CD14-positive monocyte (primary cell): ENCODE results near the gene VWA7. TPM values are rescaled to one million over a fixed set of nuclear protein-coding genes. Genes with fewer than 3 reads are reported as not detected.
A peak's percentile ranks its signal among the peaks of the same experiment; 100 is the strongest.

Experiments used
- DNase-seq, 3 donors: peaks; one replicate each; pipeline ENCODE4 v3.0.0-alpha.2; 2011 to 2022
- H2AFZ ChIP-seq: 2 replicates; pipeline ENCODE4 v1.6.0; 2012; ENCODE audit warnings: mild to moderate bottlenecking, low read depth, low read length, inconsistent platforms; ENCODE audit not compliant: insufficient read depth, poor library complexity, severe bottlenecking
- H3K27ac ChIP-seq, 2 donors: 1 replicate in 1 of 2; 2 replicates in 1 of 2; pipeline ENCODE4 v1.5.1; 2012 to 2013; ENCODE audit warnings: low read length in 2 of 2, control low read depth in 1 of 2, inconsistent platforms in 1 of 2, low read depth in 1 of 2, mild to moderate bottlenecking in 1 of 2
- H3K27me3 ChIP-seq, 2 donors: one replicate each; pipeline versions ENCODE4 v1.6.0 to v1.6.1; 2011 to 2013; ENCODE audit warnings: low read length in 2 of 2; ENCODE audit not compliant: control insufficient read depth in 2 of 2, insufficient read depth in 2 of 2
- H3K36me3 ChIP-seq, 2 donors: replicated peaks in 1 of 2; 1 replicate in 1 of 2; 2 replicates in 1 of 2; pipeline versions ENCODE4 v1.5.1 to v1.6.1; 2012 to 2013; ENCODE audit warnings: low read length in 2 of 2, control low read depth in 1 of 2, inconsistent platforms in 1 of 2, mild to moderate bottlenecking in 1 of 2; ENCODE audit not compliant: insufficient read depth in 2 of 2, control insufficient read depth in 1 of 2
- H3K4me1 ChIP-seq, 2 donors: 1 replicate in 1 of 2; 2 replicates in 1 of 2; pipeline versions ENCODE4 v1.5.1 to v1.6.1; 2012 to 2013; ENCODE audit warnings: low read length in 2 of 2, control low read depth in 1 of 2, inconsistent platforms in 1 of 2, mild to moderate bottlenecking in 1 of 2, moderate library complexity in 1 of 2; ENCODE audit not compliant: insufficient read depth in 2 of 2, control insufficient read depth in 1 of 2
- H3K4me2 ChIP-seq: replicated peaks from 2 replicates; pipeline ENCODE3; 2012; ENCODE audit warnings: low read length, moderate library complexity, mild to moderate bottlenecking; ENCODE audit not compliant: poor library complexity, severe bottlenecking; ENCODE audit errors: extremely low read depth
- H3K4me3 ChIP-seq, 3 experiments: fragments of 200-600 bp in 1 of 3; sonication (generic) in 1 of 3; replicated peaks in 1 of 3; 1 replicate in 2 of 3; 2 replicates in 1 of 3; pipeline ENCODE4 v1.5.1; 2011 to 2013; ENCODE audit warnings: low read length in 3 of 3, mild to moderate bottlenecking in 3 of 3, control low read depth in 2 of 3, low read depth in 2 of 3, inconsistent platforms in 1 of 3, moderate library complexity in 1 of 3
- H3K79me2 ChIP-seq: 2 replicates; pipeline ENCODE4 v1.6.0; 2012; ENCODE audit warnings: mild to moderate bottlenecking, control low read depth, inconsistent platforms, low read length, moderate library complexity; ENCODE audit not compliant: insufficient read depth
- H3K9ac ChIP-seq: 2 replicates; pipeline ENCODE4 v1.6.0; 2017; ENCODE audit warnings: low read length, mild to moderate bottlenecking; ENCODE audit not compliant: insufficient read depth, poor library complexity, severe bottlenecking
- H3K9me3 ChIP-seq, 2 donors: replicated peaks in 1 of 2; 1 replicate in 1 of 2; 2 replicates in 1 of 2; pipeline versions ENCODE4 v1.5.1 to v1.6.1; 2012 to 2013; ENCODE audit warnings: low read length in 2 of 2, control low read depth in 1 of 2; ENCODE audit not compliant: control insufficient read depth in 1 of 2, insufficient read depth in 1 of 2
- H4K20me1 ChIP-seq: 2 replicates; pipeline ENCODE4 v1.6.0; 2012; ENCODE audit warnings: mild to moderate bottlenecking, low read length, control low read depth, moderate library complexity; ENCODE audit not compliant: insufficient read depth
- H3K27ac Mint-ChIP-seq, 7 donors: one replicate each; pipeline ENCODE4 v1.8.0; 2020; ENCODE audit warnings: mild to moderate bottlenecking in 7 of 7, mixed read lengths in 7 of 7, moderate library complexity in 6 of 7, inconsistent platforms in 2 of 7
- H3K27me3 Mint-ChIP-seq, 3 donors: one replicate each; pipeline ENCODE4 v1.8.0; 2021 to 2022; ENCODE audit warnings: low read depth in 3 of 3, mild to moderate bottlenecking in 3 of 3, mixed read lengths in 3 of 3, moderate library complexity in 3 of 3, inconsistent platforms in 1 of 3
- H3K36me3 Mint-ChIP-seq, 2 donors: one replicate each; pipeline ENCODE4 v1.8.0; 2020; ENCODE audit warnings: mixed read lengths in 2 of 2, inconsistent platforms in 1 of 2, mild to moderate bottlenecking in 1 of 2
- H3K4me1 Mint-ChIP-seq: one replicate; pipeline ENCODE4 v1.8.0; 2020; ENCODE audit warnings: mild to moderate bottlenecking, mixed read lengths
- H3K4me3 Mint-ChIP-seq, 2 donors: one replicate each; pipeline ENCODE4 v1.8.0; 2020; ENCODE audit warnings: mild to moderate bottlenecking in 2 of 2, mixed read lengths in 2 of 2, moderate library complexity in 1 of 2
- H3K9me3 Mint-ChIP-seq, 7 donors: one replicate each; pipeline ENCODE4 v1.8.0; 2020 to 2022; ENCODE audit warnings: mixed read lengths in 7 of 7, mild to moderate bottlenecking in 6 of 7, moderate library complexity in 6 of 7, inconsistent platforms in 2 of 7
- WGBS: methylation state at CpG from one replicate; pipeline ENCODE4 v1.1.5; 2013; ENCODE audit warnings: missing lambda C conversion rate; ENCODE audit not compliant: insufficient coverage; 5-methylcytosine and 5-hydroxymethylcytosine counted together
- intact Hi-C, 2 donors: fragments of 100-400 bp; cut with micrococcal nuclease; formaldehyde crosslinking; loops; one replicate each; pipeline versions ENCODE4 v1.15.0 to v1.15.1; 2023
- polyA plus RNA-seq, 3 donors: library from polyadenylated mRNA; depleted of rRNA in 1 of 3; unstranded in 2 of 3; stranded (reverse) in 1 of 3; fragments of 300-500 nt in 2 of 3; fragments of >200 nt in 1 of 3; fragmentation: Illumina TruSeq in 2 of 3; gene quantifications; 1 replicate in 2 of 3; 2 replicates in 1 of 3; pipeline ENCODE4 v1.2.3, GENCODE V29; 2012 to 2021
- TF ChIP-seq, protein P1 (sequence below): fragments of 200-600 bp; IDR thresholded peaks from one replicate; pipeline ENCODE4 v1.8.0; 2022; ENCODE audit warnings: antibody characterized with exemption, mild to moderate bottlenecking

The VWA7 gene
- polyA plus RNA-seq, 3 donors, result 0.57 TPM; not detected in 2

GRCh38 chr6:31796993-31797385 lies 19.9 kb upstream of the VWA7 start:
- Histone ChIP-seq H3K9ac (no peak overlapping the region), H3K9me3 (no peaks in the 10 kb centered on the region), H3K36me3 (peaks cover 3 to 22% of the 10 kb centered on the region in 2 donors), H3K4me2 (no peak overlapping the region), H3K79me2 (peaks cover 31% of the 10 kb centered on the region), H2AFZ (no peak overlapping the region), H3K4me3 (no peak overlapping the region), H3K4me1 (peaks cover 19 to 27% of the 10 kb centered on the region in 2 donors), H3K27me3 (no peaks in the 10 kb centered on the region), H4K20me1 (no peaks in the 10 kb centered on the region), H3K27ac (peak overlapping the region in 1 of 2 donors; percentile 31)
- Mint-ChIP-seq H3K4me1 (peaks cover 21% of the 10 kb centered on the region), H3K4me3 (no peak overlapping the region), H3K36me3 (peaks cover 14 to 24% of the 10 kb centered on the region in 2 donors), H3K27me3 (peaks cover 0 to 2% (median 0%) of the 10 kb centered on the region in 3 donors), H3K9me3 (no peaks in the 10 kb centered on the region), H3K27ac (peak overlapping the region in 6 of 7 donors; percentile 13 to 87 (median 59))
- intact Hi-C loops, result loop anchor here in 1 of 2 donors (10.0 kb wide), 1 partner anchor 62 kb away; the partner anchor contains the start of gene CLIC1
- TF ChIP-seq, protein P1, sequence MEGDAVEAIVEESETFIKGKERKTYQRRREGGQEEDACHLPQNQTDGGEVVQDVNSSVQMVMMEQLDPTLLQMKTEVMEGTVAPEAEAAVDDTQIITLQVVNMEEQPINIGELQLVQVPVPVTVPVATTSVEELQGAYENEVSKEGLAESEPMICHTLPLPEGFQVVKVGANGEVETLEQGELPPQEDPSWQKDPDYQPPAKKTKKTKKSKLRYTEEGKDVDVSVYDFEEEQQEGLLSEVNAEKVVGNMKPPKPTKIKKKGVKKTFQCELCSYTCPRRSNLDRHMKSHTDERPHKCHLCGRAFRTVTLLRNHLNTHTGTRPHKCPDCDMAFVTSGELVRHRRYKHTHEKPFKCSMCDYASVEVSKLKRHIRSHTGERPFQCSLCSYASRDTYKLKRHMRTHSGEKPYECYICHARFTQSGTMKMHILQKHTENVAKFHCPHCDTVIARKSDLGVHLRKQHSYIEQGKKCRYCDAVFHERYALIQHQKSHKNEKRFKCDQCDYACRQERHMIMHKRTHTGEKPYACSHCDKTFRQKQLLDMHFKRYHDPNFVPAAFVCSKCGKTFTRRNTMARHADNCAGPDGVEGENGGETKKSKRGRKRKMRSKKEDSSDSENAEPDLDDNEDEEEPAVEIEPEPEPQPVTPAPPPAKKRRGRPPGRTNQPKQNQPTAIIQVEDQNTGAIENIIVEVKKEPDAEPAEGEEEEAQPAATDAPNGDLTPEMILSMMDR, result no peak
- no CpG with 5 or more reads among the region's 2 CpGs for WGBS
- no peak for DNase-seq

DNA sequence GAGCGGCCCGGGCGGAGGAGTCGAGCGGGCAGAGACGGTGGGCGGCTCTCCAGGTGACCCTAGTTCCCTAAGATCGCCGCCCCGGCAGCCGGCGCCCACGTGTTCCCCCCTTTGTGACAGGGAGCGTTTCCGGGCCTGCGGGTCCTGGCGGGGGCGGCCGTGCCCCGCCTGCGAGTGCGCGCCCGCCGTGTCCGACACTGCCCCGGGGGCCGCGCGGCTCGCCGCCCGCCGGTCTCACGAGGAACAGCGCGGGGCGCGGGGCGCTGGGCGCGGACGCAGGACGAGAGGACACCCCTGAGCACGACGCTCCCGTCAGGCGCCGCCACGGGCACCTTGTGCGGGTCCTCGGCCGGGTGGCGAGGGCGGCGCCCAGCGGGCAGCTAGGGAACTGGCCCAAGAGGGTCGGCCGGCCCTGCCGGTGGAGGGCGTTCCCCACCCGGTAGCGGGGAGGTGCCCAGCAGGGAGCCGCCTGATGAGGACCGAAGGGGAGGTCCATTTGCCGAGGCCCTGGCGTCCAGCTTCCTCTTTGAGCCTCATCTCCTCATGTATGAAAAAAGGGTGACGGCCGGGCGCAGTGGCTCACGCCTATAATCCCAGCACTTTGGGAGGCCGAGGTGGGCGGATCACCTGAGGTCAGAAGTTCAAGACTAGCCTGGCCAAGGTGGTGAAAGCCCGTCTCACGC lies 18.6 kb upstream of the VWA7 start, which contains the start of gene VARS1:
TSS of gene VARS1 (minus strand) at position 137 of the 683 bp plus-strand sequence. CDS start 535 bp downstream, outside the sequence.
- H3K36me3 Mint-ChIP-seq, result peaks cover 14 to 24% of the 10 kb centered on the region in 2 donors
- intact Hi-C loops, result loop anchor here in 1 of 2 donors (2.0 to 10.0 kb wide), 2 partner anchors 27 to 61 kb away; partner anchors contain the start of gene CLIC1
- peaks cover 0 to 2% (median 0%) of the 10 kb centered on the region in 3 donors for H3K27me3 Mint-ChIP-seq
- H3K4me2 ChIP-seq, result peak within 1 kb of the TSS; percentile 96
- peak within 1 kb of the TSS; percentile 94 for H3K9ac ChIP-seq
- TF ChIP-seq, protein P1, result peak; percentile 78
- DNase-seq, result peak; percentile 96 to 97 (median 97)
- H2AFZ ChIP-seq, result peak within 1 kb of the TSS; percentile 98
- under 1% methylated on average over 74 of the region's 75 CpGs for WGBS
- H3K4me1 Mint-ChIP-seq, result peaks cover 25% of the 10 kb centered on the region
- H3K79me2 ChIP-seq, result peaks cover 28% of the 10 kb centered on the region
- peak within 1 kb of the TSS; percentile 61 to 98 (median 66) for H3K4me3 ChIP-seq
- no peaks in the 10 kb centered on the region for H3K9me3 Mint-ChIP-seq
- H3K27me3 ChIP-seq, result no peaks in the 10 kb centered on the region
- peaks cover 24 to 30% of the 10 kb centered on the region in 2 donors for H3K4me1 ChIP-seq
- peak within 1 kb of the TSS; percentile 99 for H3K4me3 Mint-ChIP-seq
- no peaks in the 10 kb centered on the region for H4K20me1 ChIP-seq
- H3K36me3 ChIP-seq, result peaks cover 7 to 22% of the 10 kb centered on the region in 2 donors
- H3K27ac Mint-ChIP-seq, result peak within 1 kb of the TSS; percentile 97 to 99 (median 99)
- H3K9me3 ChIP-seq, result no peaks in the 10 kb centered on the region
- H3K27ac ChIP-seq, result peak within 1 kb of the TSS; percentile 72 to 95
